ENCODE data around the gene C15orf39. TPM values are rescaled to one million over a fixed set of nuclear protein-coding genes. Genes with fewer than 3 reads are reported as not detected.

C15orf39 gene
- total and polyA plus RNA-seq, 2 of the 13 experiments (the other 11 are each of a cell fraction or from before 2014, with no cell fraction given), result 6.2 to 13.5 TPM

- ATAC-seq, result peak; percentile 66
- WGBS (ENCODE audit: low lambda C conversion rate), result 27% methylated on average over 6 of the region's 6 CpGs
- H3K4me2 ChIP-seq (ENCODE audit: low read depth, low read length), result peak overlapping the region; percentile 81
- no peak for TF ChIP-seq ZNF747 (CRISPR knock-in tag; IDR thresholded peaks at IDR 0.05; ENCODE audit: borderline replicate concordance)
- TF ChIP-seq SALL2 (CRISPR knock-in tag; IDR thresholded peaks at IDR 0.05), result no peak
- TF ChIP-seq XBP1 (CRISPR knock-in tag; IDR thresholded peaks at IDR 0.05), result no peak
- TF ChIP-seq, protein P1, sequence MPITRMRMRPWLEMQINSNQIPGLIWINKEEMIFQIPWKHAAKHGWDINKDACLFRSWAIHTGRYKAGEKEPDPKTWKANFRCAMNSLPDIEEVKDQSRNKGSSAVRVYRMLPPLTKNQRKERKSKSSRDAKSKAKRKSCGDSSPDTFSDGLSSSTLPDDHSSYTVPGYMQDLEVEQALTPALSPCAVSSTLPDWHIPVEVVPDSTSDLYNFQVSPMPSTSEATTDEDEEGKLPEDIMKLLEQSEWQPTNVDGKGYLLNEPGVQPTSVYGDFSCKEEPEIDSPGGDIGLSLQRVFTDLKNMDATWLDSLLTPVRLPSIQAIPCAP (CRISPR knock-in tag; IDR thresholded peaks at IDR 0.05; ENCODE audit: low read depth), result no peak
- TF ChIP-seq MLXIP (CRISPR knock-in tag; IDR thresholded peaks at IDR 0.05; ENCODE audit: borderline replicate concordance), result no peak
- TF ChIP-seq, protein P2, sequence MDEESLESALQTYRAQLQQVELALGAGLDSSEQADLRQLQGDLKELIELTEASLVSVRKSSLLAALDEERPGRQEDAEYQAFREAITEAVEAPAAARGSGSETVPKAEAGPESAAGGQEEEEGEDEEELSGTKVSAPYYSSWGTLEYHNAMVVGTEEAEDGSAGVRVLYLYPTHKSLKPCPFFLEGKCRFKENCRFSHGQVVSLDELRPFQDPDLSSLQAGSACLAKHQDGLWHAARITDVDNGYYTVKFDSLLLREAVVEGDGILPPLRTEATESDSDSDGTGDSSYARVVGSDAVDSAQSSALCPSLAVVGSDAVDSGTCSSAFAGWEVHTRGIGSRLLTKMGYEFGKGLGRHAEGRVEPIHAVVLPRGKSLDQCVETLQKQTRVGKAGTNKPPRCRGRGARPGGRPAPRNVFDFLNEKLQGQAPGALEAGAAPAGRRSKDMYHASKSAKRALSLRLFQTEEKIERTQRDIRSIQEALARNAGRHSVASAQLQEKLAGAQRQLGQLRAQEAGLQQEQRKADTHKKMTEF (CRISPR knock-in tag; IDR thresholded peaks at IDR 0.05), result no peak
- 0 out of 4 replicates have a peak, but pooled peaks of 1 of the 2 experiments have one; percentile 11 for TF ChIP-seq HMGXB4 (CRISPR knock-in tag; IDR thresholded peaks at IDR 0.05; ENCODE audit: borderline replicate concordance in 1 of 2, low read depth in 1 of 2)
- no peak for TF ChIP-seq SMARCC2 (IDR thresholded peaks at IDR 0.05)
- peak; percentile 51 to 66; a peak in 3 of 4 replicates for TF ChIP-seq MAFK (conservative IDR thresholded peaks at IDR 0.05 in 1 of 2, IDR thresholded peaks at IDR 0.05 in 1 of 2; ENCODE audit: low read length in 2 of 2)
- no peak for TF ChIP-seq CHD2 (IDR thresholded peaks at IDR 0.05; ENCODE audit: low read depth, low read length)
- 0 out of 2 replicates have a peak, but pooled peaks have one; percentile 2 for TF ChIP-seq CTCF (CRISPR knock-in tag; IDR thresholded peaks at IDR 0.05)
- peak; percentile 36 for TF ChIP-seq ZFX (CRISPR knock-in tag; IDR thresholded peaks at IDR 0.05; ENCODE audit: low read depth)
- no peak for TF ChIP-seq ETV6 (CRISPR knock-in tag; conservative IDR thresholded peaks at IDR 0.05)
Measured at GRCh38 chr15:75177360-75178071, 24.2 kb upstream of the C15orf39 start.

More at GRCh38 chr15:75177360-75178071, 24.2 kb upstream of the C15orf39 start:
- peaks cover 92% of the 10 kb centered on the region for H3K4me1 ChIP-seq (ENCODE audit: insufficient read depth, low read length)
- POLR2A ChIA-PET, result interaction anchor here (0.7 to 8.7 kb wide), 5 partner anchors 15 to 134 kb away, joined by 4 to 151 read pairs (median 11); partner anchors contain the start of gene C15orf39
- no peaks in the 10 kb centered on the region for H3K27me3 ChIP-seq (ENCODE audit: control insufficient read depth in 1 of 2, insufficient read depth in 2 of 2, low read length in 2 of 2)
- no peak for FAIRE-seq
- H3K27ac ChIP-seq (ENCODE audit: extremely low read length, insufficient read depth, low read length), result peak overlapping the region; percentile 56
- H3K9ac ChIP-seq (ENCODE audit: insufficient read depth, low read depth, low read length), result peak overlapping the region; percentile 59; the same call in 1 of the 2 replicates
- CTCF ChIA-PET (ENCODE audit: low intra/inter-chr PET ratio, low total read pairs), result no interaction called here
- BruUV-seq (replicated peaks), result no TSS peak
- no peak overlapping the region for H2AFZ ChIP-seq (ENCODE audit: low read length)
- in situ Hi-C loops (cut with HindIII; ENCODE audit: extremely low pct_ligation_motif_present, low pct_unique_long_range_greater_than_20kb) (no loop called here), intact Hi-C loops (cut with micrococcal nuclease; ENCODE audit: unreplicated experiment) (no loop called here)
- H3K4me3 ChIP-seq (replicated peaks in 1 of 3; ENCODE audit: insufficient read depth in 1 of 3, low read depth in 2 of 3, low read length in 3 of 3), result peak overlapping the region; percentile 46 to 68 (median 55)
- H4K20me1 ChIP-seq (ENCODE audit: insufficient read depth, low read length), result no peaks in the 10 kb centered on the region
- no peaks in the 10 kb centered on the region for H3K9me3 ChIP-seq (ENCODE audit: low read length)
- H3K36me3 ChIP-seq (replicated peaks in 1 of 2; ENCODE audit: control insufficient read depth in 1 of 2, insufficient read depth in 2 of 2, low read length in 2 of 2), result no peaks in the 10 kb centered on the region
- H3K79me2 ChIP-seq (ENCODE audit: insufficient read depth, low read length), result no peaks in the 10 kb centered on the region
- no peak for DNase-seq (ENCODE audit: low spot score)

Measured in HepG2 (cell line).